AG20443 (cell line): ENCODE measurements around the gene EPGN.
A peak's percentile ranks its signal among the peaks of the same experiment; 100 is the strongest.

Experiments
- DNase-seq: peaks from one replicate; pipeline ENCODE4 v3.0.0; 2012; ENCODE audit warnings: low spot score, mixed read lengths

EPGN gene

GRCh38 chr4:74311696-74312313, 3.5 kb downstream of the EPGN start:
- DNase-seq = peak; percentile 30

GRCh38 chr4:74314329-74314728, 6.1 kb downstream of the EPGN start:
- DNase-seq = no peak

- DNase-seq = no peak
Measured at GRCh38 chr4:74314944-74315343, 6.7 kb downstream of the EPGN start.

- DNase-seq = no peak
Measured at GRCh38 chr4:74315376-74315775, 7.1 kb downstream of the EPGN start.

GRCh38 chr4:74316397-74316796, 8.1 kb downstream of the EPGN start:
- DNase-seq = no peak

GRCh38 chr4:74317616-74318246, 9.5 kb downstream of the EPGN start:
- peak; percentile 12 for DNase-seq

GRCh38 chr4:74318276-74318675, 10.0 kb downstream of the EPGN start:
- no peak for DNase-seq

GRCh38 chr4:74319470-74319869, 11.2 kb downstream of the EPGN start:
- DNase-seq = no peak

GRCh38 chr4:74320559-74321118, 12.4 kb downstream of the EPGN start:
- peak; percentile 51 for DNase-seq

- no peak for DNase-seq
Measured at GRCh38 chr4:74322301-74322700, 14.0 kb downstream of the EPGN start.

- no peak for DNase-seq
Measured at GRCh38 chr4:74323663-74324062, 15.4 kb downstream of the EPGN start.

- DNase-seq = no peak
Measured at GRCh38 chr4:74324262-74324661, 16.0 kb downstream of the EPGN start.

- DNase-seq = no peak
Measured at GRCh38 chr4:74325886-74326285, 17.6 kb downstream of the EPGN start.

GRCh38 chr4:74327762-74328161, 19.5 kb downstream of the EPGN start:
- no peak for DNase-seq

- no peak for DNase-seq
Measured at GRCh38 chr4:74328501-74328900, 20.2 kb downstream of the EPGN start.

GRCh38 chr4:74329307-74329706, 21.0 kb downstream of the EPGN start:
- no peak for DNase-seq

- DNase-seq = no peak
Measured at GRCh38 chr4:74330295-74330750, 22.1 kb downstream of the EPGN start.

GRCh38 chr4:74331252-74331651, 23.0 kb downstream of the EPGN start:
- DNase-seq = no peak

GRCh38 chr4:74331944-74332343, 23.7 kb downstream of the EPGN start:
- no peak for DNase-seq

- DNase-seq = no peak
Measured at GRCh38 chr4:74334636-74335035, 26.4 kb downstream of the EPGN start.

GRCh38 chr4:74335341-74336021, 27.2 kb downstream of the EPGN start:
- no peak for DNase-seq

- DNase-seq = no peak
Measured at GRCh38 chr4:74338792-74339333, 30.6 kb downstream of the EPGN start.

- DNase-seq = no peak
Measured at GRCh38 chr4:74339501-74339900, 31.2 kb downstream of the EPGN start.
